Measurements from ENCODE around the gene SRGAP2.
A peak's percentile ranks its signal among the peaks of the same experiment; 100 is the strongest.
"Not testable (repeated sequence)": the region's sequence is repeated elsewhere in the genome, so short reads cannot be mapped to it uniquely, and the experiment has no call there.

Gene SRGAP2

DNA sequence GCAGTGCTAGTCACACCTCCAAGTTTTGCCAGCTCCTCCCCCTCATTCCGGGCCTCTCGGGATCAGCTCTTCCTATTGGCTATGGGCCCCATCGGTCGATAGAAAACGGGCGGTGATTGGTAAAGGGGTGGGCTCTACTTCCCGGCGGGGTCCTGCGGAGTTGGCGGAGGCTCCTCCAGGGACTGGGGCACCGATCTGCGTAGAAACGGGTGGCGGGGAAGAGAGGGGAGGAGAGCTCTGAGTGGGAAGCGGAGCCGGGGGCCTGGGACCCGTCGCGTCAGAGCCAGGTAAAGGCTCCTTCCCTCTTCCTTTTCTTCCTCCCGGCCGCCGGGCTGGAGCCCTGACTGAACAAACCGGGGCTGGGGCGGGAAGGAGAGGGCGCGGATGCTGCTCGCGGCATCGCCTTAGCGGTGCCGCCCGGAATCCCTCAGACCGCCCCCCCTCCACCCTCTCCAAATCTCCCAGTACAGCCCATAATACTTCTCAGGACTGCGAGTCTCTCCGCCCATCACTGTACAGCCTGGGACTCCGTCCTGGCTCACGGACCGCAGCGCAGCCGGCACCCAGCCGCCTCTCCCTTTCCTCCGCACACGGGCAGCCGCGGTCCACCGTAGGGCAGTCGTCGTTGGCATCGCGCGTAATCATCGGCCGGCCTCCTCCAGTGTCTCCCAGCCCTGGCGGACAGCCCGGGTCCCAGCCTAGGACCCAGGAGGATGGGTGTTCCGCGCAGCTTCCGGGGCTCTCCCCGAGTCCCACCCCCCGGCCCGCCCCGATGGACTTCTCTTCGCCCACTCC is at the start of gene SRGAP2:
SRGAP2 (plus strand) TSS at position 178 of the 795 bp plus-strand sequence. CDS start 2,430 bp downstream, outside the sequence.
- CTCF ChIA-PET, H3K36me3 Mint-ChIP-seq, H3K27me3 Mint-ChIP-seq, H3K9me3 Mint-ChIP-seq, H3K4me1 Mint-ChIP-seq: not testable (repeated sequence)
- peak; percentile 72 for DNase-seq
- Mint-ChIP-seq H3K27ac (peak within 1 kb of the TSS; percentile 76), H3K4me3 (peak within 1 kb of the TSS; percentile 85)

GRCh38 chr1:206167350-206168029 is 35.9 kb upstream of the SRGAP2 start:
- CTCF ChIA-PET, H3K27me3 Mint-ChIP-seq, H3K27ac Mint-ChIP-seq, H3K4me1 Mint-ChIP-seq, H3K36me3 Mint-ChIP-seq, DNase-seq, H3K9me3 Mint-ChIP-seq, H3K4me3 Mint-ChIP-seq: not testable (repeated sequence)

- H3K27ac Mint-ChIP-seq, H3K4me3 Mint-ChIP-seq, H3K9me3 Mint-ChIP-seq, CTCF ChIA-PET, DNase-seq, H3K4me1 Mint-ChIP-seq, H3K36me3 Mint-ChIP-seq, H3K27me3 Mint-ChIP-seq: not testable (repeated sequence)
Measured at GRCh38 chr1:206169794-206170193, 33.5 kb upstream of the SRGAP2 start.

- CTCF ChIA-PET, H3K36me3 Mint-ChIP-seq, DNase-seq, H3K4me1 Mint-ChIP-seq, H3K27me3 Mint-ChIP-seq, H3K9me3 Mint-ChIP-seq, H3K4me3 Mint-ChIP-seq, H3K27ac Mint-ChIP-seq: not testable (repeated sequence)
Measured at GRCh38 chr1:206173110-206173719, 30.1 kb upstream of the SRGAP2 start.

DNA sequence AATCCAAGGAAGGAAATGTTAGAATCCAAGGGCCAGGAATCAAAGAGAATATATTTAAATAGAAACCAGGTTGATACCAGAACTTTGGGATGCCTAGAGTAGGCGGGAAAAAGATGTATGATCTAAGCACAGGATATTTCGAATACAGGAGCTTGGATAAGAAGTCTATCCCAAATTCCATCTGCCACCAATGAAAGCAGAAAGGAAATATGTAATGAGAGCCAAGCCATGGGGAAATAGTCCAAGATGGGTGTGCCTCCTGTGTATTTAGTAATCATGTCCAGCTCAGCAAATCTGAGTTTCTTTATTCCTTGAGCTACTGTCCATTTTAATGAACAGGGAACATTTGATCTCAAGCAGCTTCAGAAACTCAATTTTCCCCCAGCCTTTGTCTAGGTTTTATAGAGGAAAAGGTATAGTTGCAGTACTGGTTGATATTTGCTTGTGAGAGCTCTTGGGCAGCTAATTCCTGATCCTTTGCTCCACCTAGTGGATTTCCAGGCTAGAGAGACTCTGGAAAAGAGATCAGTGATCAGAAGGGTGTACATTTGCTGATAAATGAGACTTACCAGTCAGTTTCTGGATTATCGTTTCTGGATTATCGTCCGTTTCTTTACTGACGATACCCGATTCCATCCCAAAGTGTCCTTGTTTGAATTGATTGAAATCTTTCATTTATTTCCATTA is 29.0 kb upstream of the SRGAP2 start:
- H3K27ac Mint-ChIP-seq, H3K36me3 Mint-ChIP-seq, CTCF ChIA-PET, DNase-seq, H3K27me3 Mint-ChIP-seq, H3K4me3 Mint-ChIP-seq, H3K9me3 Mint-ChIP-seq, H3K4me1 Mint-ChIP-seq: not testable (repeated sequence)

DNA sequence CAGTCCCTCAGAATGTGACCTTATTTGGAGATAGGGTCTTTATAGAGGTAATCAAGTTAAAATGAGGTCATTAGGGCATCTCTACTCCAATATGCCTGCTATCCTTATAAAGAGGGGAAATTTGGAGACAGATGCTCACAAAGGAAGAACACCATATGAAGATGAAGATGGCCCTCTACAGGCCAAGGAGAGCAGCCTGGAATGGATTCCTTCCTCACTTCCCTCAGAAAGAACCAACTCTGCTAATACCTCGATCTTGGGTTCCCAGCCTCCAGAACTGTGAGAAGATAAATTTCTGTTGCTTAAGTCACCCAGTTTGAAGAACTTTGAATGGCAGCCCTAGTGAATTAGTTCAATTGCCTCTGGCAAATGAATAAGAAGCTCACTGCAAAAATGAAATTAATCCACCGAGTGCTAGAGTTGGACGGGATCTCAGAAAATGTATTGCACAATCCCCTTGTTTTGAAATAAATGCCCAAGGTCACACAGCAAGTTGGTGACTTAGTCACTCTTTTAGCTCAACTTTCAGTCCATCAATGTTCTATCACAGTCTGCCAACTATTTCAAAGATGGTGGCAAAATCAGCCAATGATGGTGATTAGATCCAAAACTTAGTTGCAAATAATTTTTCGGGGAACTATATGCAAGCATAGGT is 27.8 kb upstream of the SRGAP2 start:
- H3K4me1 Mint-ChIP-seq, H3K36me3 Mint-ChIP-seq, H3K4me3 Mint-ChIP-seq, CTCF ChIA-PET, H3K27me3 Mint-ChIP-seq, H3K27ac Mint-ChIP-seq, H3K9me3 Mint-ChIP-seq, DNase-seq: not testable (repeated sequence)

DNA sequence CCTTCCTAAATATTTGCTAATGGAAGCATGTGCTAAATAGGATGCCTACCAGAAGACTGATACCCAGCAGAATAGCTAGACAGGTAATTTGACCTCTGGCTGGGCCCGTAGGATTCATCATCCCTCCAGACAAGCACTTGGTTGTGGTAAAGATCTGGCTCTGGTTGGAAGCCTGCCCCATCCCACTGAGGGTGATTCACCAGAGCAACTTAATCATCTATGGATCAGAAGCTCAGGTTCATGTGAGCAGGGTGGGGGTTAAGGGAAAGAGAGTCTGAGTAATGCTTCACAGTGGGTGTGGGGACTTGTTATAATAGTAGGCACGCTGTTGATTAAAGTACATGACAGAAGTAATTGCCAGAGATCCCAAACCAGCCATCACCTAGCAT is 27.2 kb upstream of the SRGAP2 start:
- H3K36me3 Mint-ChIP-seq, H3K27ac Mint-ChIP-seq, DNase-seq, H3K4me3 Mint-ChIP-seq, H3K27me3 Mint-ChIP-seq, H3K4me1 Mint-ChIP-seq, H3K9me3 Mint-ChIP-seq: not testable (repeated sequence)
- CTCF ChIA-PET, result interaction anchor here (0.6 kb wide), 1 partner anchor 919 kb away, joined by 3 read pairs; no protein-coding TSS in a partner anchor

DNA sequence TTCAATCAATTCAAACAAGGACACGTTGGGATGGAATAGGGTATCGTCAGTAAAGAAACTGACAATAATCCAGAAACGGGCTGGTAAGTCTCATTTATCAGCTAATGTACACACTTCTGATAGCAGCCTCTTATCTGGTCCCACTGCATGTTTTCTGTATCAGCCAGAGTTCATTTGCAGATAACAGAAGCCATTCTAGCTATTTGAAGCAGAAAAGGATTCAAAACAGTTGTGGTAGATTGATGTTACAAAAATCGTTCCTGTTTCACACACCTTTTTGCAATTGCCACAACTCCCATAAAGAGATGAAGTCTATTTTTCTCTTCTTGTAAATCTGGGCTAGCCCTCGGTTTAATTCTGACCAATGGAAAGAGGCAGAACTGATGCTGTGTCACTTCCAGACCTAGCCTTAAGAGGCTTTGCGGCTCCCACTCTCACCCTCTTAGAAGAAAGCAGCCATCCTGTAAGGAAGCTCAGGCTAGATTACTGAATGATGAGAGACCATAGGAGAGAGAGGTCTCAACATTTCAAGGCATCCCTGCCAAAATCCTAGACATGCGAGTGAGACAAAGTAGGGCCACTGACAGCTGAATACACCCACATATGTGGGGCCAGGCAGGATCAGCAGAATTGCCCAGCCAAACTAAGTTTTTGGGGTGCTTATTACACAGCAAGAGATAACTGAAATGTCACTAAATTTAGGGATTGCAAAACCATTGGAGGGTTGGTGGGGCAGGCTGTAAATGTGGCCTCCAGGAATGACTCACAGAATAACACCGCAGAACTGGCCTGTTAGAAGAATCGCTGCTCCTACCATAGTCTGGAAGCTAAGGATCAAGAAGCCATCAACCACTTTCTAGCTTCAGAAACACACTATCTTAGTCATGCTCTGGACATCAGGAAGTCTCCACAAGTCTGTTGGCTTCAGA is 25.0 kb upstream of the SRGAP2 start:
- H3K9me3 Mint-ChIP-seq, H3K27ac Mint-ChIP-seq, H3K4me3 Mint-ChIP-seq, H3K4me1 Mint-ChIP-seq, CTCF ChIA-PET, H3K27me3 Mint-ChIP-seq, DNase-seq, H3K36me3 Mint-ChIP-seq: not testable (repeated sequence)

GRCh38 chr1:206179666-206180065 is 23.7 kb upstream of the SRGAP2 start:
- DNase-seq, H3K9me3 Mint-ChIP-seq, H3K36me3 Mint-ChIP-seq, H3K4me1 Mint-ChIP-seq, CTCF ChIA-PET, H3K27ac Mint-ChIP-seq, H3K4me3 Mint-ChIP-seq, H3K27me3 Mint-ChIP-seq: not testable (repeated sequence)

DNA sequence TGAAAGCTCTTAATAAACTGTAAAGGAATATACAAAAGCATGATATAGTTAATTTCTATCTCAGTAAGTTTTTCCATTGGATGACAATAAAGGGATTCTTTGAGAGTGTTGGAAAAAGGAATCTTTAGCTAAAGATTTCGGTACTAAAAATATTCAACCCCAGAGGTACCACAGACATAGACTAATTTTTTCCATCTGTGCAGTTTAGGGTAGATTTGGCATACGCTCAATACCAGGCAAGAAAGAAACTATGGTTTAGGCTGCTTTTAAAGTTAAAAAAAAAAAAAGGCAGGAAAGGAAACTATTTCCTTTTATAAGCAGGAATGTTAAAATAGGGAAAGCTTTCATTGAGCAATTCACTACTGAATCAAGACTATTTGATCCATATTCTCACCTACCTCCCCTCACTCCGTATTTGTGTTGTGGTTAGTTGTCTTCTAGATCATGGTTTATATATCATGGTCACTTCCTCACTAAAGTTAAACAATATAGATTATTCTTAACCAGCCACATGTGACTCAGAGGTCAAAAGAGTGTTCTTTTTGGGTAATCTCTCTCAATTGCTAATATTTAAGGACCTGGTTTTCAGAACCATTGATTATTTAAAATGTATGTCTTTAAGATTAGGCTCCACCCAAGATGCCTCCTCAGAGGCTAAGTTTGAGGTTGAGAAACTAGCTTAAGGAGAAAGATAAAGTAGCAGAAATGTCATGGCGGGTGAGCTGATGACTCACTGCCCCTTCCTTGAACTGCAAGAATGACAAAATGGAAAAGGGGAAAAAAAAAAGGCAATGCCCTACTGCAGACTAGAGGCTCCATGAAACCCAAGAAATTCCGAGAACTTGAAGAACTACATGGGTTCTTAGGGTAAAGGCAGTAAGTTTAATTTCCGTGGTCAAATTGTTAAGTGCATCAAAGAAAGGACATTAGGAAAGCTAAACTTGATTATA is 20.7 kb upstream of the SRGAP2 start:
- H3K4me1 Mint-ChIP-seq, H3K27ac Mint-ChIP-seq, DNase-seq, H3K4me3 Mint-ChIP-seq, H3K36me3 Mint-ChIP-seq, H3K27me3 Mint-ChIP-seq, H3K9me3 Mint-ChIP-seq, CTCF ChIA-PET: not testable (repeated sequence)

DNA sequence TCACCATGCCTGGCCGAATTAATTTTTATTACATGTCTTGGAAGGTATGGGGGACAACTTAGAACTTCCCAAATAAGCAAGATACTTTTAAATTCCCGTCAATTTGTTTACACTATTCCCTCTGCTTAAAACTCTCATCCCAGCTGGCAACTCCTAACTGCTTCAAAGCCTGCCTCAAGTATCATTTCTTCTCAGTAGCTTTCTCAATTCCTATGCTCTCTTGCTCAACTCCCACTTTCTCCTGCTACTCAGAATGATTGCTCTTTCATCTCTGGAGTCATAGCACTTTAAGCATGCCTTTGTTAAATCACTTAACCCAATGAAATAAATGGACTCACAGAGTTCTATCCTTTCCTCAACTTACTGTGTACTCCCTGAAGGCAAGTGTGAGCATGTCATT is 19.6 kb upstream of the SRGAP2 start:
- DNase-seq, H3K27me3 Mint-ChIP-seq, H3K4me3 Mint-ChIP-seq, H3K9me3 Mint-ChIP-seq, H3K36me3 Mint-ChIP-seq, H3K27ac Mint-ChIP-seq, H3K4me1 Mint-ChIP-seq, CTCF ChIA-PET: not testable (repeated sequence)

DNA sequence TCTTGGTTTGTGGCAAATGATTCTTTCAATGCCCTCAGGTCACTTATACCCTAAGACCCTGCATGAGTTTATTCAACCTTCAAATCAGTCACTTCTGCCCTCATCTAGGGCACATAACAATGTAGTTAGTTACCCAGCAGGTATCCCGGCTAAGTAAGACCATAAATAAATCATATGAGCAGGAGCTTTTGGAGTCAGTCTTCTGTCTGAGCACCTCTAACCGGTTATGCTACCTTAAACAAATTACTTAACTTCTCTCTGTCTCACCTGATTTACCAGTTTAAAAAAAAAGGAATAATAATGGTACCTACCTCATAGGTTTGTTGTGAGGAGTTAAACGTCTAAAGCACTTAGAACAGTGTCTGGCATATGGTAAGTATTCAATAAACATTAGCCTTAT is 17.6 kb upstream of the SRGAP2 start:
- H3K36me3 Mint-ChIP-seq, H3K27ac Mint-ChIP-seq, CTCF ChIA-PET, H3K4me1 Mint-ChIP-seq, H3K4me3 Mint-ChIP-seq, H3K9me3 Mint-ChIP-seq, DNase-seq, H3K27me3 Mint-ChIP-seq: not testable (repeated sequence)

- DNase-seq, CTCF ChIA-PET, H3K4me1 Mint-ChIP-seq, H3K36me3 Mint-ChIP-seq, H3K9me3 Mint-ChIP-seq, H3K27ac Mint-ChIP-seq, H3K27me3 Mint-ChIP-seq, H3K4me3 Mint-ChIP-seq: not testable (repeated sequence)
Measured at GRCh38 chr1:206186826-206187225, 16.5 kb upstream of the SRGAP2 start.

Data from activated naive CD4-positive, alpha-beta T cell treated with anti-CD3 and anti-CD28 coated beads, Interleukin-2, amount 10 ng/mL, durations not matched to agents 7 days and 5 days (primary cell).